ENCODE measurements around the gene NDUFAF3.

Gene NDUFAF3

DNA sequence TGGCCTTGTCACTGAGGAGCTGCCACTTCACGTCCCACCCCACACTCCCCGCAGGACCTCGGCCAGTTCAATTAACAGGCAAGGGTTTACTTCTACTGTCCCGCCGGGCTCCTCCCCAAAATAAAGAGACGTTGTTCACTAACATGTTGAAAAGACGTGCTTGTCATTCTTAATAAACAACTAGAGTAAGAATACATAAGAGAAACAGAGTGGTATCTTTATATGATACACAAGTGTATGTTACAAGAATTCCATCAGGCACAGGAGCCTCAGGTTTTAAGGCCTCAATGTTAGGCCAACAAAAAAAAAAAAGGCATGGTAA is 7.6 kb downstream of the NDUFAF3 start:
- no peaks in the 10 kb centered on the region for H3K27me3 ChIP-seq (ENCODE audit: low read depth, low read length)
- H3K36me3 ChIP-seq (ENCODE audit: control insufficient read depth in 1 of 2, insufficient read depth in 2 of 2, low read length in 2 of 2): peaks cover 50 to 56% of the 10 kb centered on the region in 2 donors
- peak overlapping the region; percentile 92 for H3K27ac ChIP-seq (ENCODE audit: low read length)
- no peaks in the 10 kb centered on the region for H3K9me3 ChIP-seq (ENCODE audit: control insufficient read depth in 1 of 2, low read length in 2 of 2)
- H3K4me1 ChIP-seq (ENCODE audit: control insufficient read depth in 1 of 2, insufficient read depth in 2 of 2, low read length in 2 of 2): peaks cover 12 to 14% of the 10 kb centered on the region in 2 donors
- H3K4me3 ChIP-seq (ENCODE audit: low read depth in 1 of 2, low read length in 2 of 2): peak overlapping the region; percentile 71 to 78

- Histone ChIP-seq H3K4me3 (ENCODE audit: low read depth in 1 of 2, low read length in 2 of 2) (no peak overlapping the region), H3K4me1 (ENCODE audit: control insufficient read depth in 1 of 2, insufficient read depth in 2 of 2, low read length in 2 of 2) (peaks cover 12 to 14% of the 10 kb centered on the region in 2 donors), H3K27me3 (ENCODE audit: low read depth, low read length) (no peaks in the 10 kb centered on the region), H3K9me3 (ENCODE audit: control insufficient read depth in 1 of 2, low read length in 2 of 2) (no peaks in the 10 kb centered on the region), H3K27ac (ENCODE audit: low read length) (no peak overlapping the region), H3K36me3 (ENCODE audit: control insufficient read depth in 1 of 2, insufficient read depth in 2 of 2, low read length in 2 of 2) (peaks cover 47 to 56% of the 10 kb centered on the region in 2 donors)
Measured at GRCh38 chr3:49030321-49030720, 8.4 kb downstream of the NDUFAF3 start.

DNA sequence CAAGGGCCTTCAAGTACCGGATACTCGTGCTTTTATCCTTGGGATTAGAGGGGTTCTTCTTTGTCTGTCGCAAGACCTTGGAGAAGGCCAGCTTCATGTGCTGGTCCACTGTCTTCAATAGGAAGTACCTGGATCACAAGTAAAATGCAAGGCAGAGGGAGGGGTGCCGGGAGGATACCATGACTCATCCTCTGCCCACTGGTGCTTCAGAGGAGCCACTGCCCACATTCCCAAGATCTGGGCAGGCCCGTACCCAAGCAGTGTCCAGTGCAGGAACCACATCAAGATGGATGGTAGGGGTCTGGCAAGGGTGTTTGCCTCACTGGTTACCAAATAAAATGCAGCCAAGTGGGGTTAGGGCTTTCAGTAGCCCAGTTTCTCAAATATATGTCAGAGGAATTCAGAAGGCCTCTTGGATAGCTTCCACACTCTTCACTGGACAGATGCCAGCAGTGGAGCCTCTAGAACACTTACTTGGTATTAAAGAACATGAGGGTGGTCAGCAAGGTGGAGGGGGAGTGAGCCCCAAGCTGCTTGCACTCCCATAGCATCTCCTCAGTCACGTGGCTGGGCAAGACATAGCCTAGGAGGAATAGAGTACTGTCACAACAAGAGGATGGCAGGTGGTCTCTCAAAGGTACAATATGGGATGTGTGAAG is 10.9 kb downstream of the NDUFAF3 start:
- Histone ChIP-seq H3K27ac (ENCODE audit: low read length) (no peak overlapping the region), H3K4me1 (ENCODE audit: control insufficient read depth in 1 of 2, insufficient read depth in 2 of 2, low read length in 2 of 2) (peaks cover 11 to 14% of the 10 kb centered on the region in 2 donors), H3K4me3 (ENCODE audit: low read depth in 1 of 2, low read length in 2 of 2) (no peak overlapping the region), H3K36me3 (ENCODE audit: control insufficient read depth in 1 of 2, insufficient read depth in 2 of 2, low read length in 2 of 2) (peaks cover 39 to 55% of the 10 kb centered on the region in 2 donors), H3K9me3 (ENCODE audit: control insufficient read depth in 1 of 2, low read length in 2 of 2) (no peaks in the 10 kb centered on the region), H3K27me3 (ENCODE audit: low read depth, low read length) (no peaks in the 10 kb centered on the region)

DNA sequence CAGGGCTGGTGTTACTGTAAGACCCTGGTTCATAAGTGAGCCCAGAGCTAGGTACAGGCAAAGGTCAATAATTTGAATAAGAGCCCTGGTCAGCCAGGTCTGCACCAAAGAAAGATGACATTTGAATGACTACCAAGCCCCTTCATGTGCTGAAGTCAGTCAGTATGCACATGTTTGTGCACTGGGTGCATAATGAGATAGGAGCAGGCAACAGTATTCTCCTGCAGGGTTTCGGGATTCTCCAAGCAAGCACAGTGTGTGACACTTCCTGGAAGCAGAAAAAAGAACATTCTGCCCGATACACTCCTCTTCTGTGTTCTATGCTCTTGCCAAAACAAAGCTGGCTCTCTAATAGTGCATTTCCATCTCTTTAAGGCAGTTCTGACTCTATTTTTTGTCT is 12.7 kb downstream of the NDUFAF3 start:
- no peak overlapping the region for H3K4me3 ChIP-seq (ENCODE audit: low read depth in 1 of 2, low read length in 2 of 2)
- H3K27ac ChIP-seq (ENCODE audit: low read length): no peak overlapping the region
- no peaks in the 10 kb centered on the region for H3K27me3 ChIP-seq (ENCODE audit: low read depth, low read length)
- H3K9me3 ChIP-seq (ENCODE audit: control insufficient read depth in 1 of 2, low read length in 2 of 2): no peaks in the 10 kb centered on the region
- peaks cover 0 to 5% of the 10 kb centered on the region in 2 donors for H3K4me1 ChIP-seq (ENCODE audit: control insufficient read depth in 1 of 2, insufficient read depth in 2 of 2, low read length in 2 of 2)
- peaks cover 39 to 55% of the 10 kb centered on the region in 2 donors for H3K36me3 ChIP-seq (ENCODE audit: control insufficient read depth in 1 of 2, insufficient read depth in 2 of 2, low read length in 2 of 2)

- H3K36me3 ChIP-seq (ENCODE audit: control insufficient read depth in 1 of 2, insufficient read depth in 2 of 2, low read length in 2 of 2): peaks cover 39 to 58% of the 10 kb centered on the region in 2 donors
- H3K9me3 ChIP-seq (ENCODE audit: control insufficient read depth in 1 of 2, low read length in 2 of 2): no peaks in the 10 kb centered on the region
- no peaks in the 10 kb centered on the region for H3K27me3 ChIP-seq (ENCODE audit: low read depth, low read length)
- no peak overlapping the region for H3K27ac ChIP-seq (ENCODE audit: low read length)
- no peak overlapping the region for H3K4me3 ChIP-seq (ENCODE audit: low read depth in 1 of 2, low read length in 2 of 2)
- H3K4me1 ChIP-seq (ENCODE audit: control insufficient read depth in 1 of 2, insufficient read depth in 2 of 2, low read length in 2 of 2): peaks cover 0 to 5% of the 10 kb centered on the region in 2 donors
Measured at GRCh38 chr3:49035281-49035680, 13.4 kb downstream of the NDUFAF3 start.

GRCh38 chr3:49053543-49053942 is 31.6 kb downstream of the NDUFAF3 start:
- Histone ChIP-seq H3K4me3 (ENCODE audit: low read depth in 1 of 2, low read length in 2 of 2) (no peak overlapping the region), H3K27ac (ENCODE audit: low read length) (no peak overlapping the region), H3K9me3 (ENCODE audit: control insufficient read depth in 1 of 2, low read length in 2 of 2) (no peaks in the 10 kb centered on the region), H3K4me1 (ENCODE audit: control insufficient read depth in 1 of 2, insufficient read depth in 2 of 2, low read length in 2 of 2) (no peaks in the 10 kb centered on the region), H3K27me3 (ENCODE audit: low read depth, low read length) (no peaks in the 10 kb centered on the region), H3K36me3 (ENCODE audit: control insufficient read depth in 1 of 2, insufficient read depth in 2 of 2, low read length in 2 of 2) (peaks cover 30 to 50% of the 10 kb centered on the region in 2 donors)

DNA sequence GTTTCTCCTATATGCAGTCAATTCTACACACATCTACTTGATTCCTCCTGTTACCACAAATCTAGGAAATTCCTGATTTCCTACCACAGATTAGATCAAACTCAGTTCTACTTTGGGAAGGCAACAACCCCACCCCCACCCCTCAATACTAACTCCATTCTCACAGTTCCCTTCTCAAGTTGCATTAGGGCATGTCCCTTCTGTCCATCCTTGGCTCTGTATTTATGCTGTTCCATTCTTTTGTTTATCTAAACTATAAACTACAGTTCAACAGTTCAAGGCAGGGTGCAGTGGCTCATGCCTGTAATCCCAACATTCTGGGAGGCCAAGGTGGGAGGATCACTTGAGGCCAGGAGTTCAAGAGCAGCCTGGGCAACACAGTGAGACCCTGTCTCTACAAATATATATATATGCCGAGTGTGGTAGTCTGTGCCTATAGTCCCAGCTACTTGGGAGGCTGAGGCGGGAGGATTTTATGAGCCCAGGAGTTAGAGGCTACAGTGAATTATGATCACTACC is 32.5 kb downstream of the NDUFAF3 start:
- Histone ChIP-seq H3K27ac (ENCODE audit: low read length) (no peak overlapping the region), H3K36me3 (ENCODE audit: control insufficient read depth in 1 of 2, insufficient read depth in 2 of 2, low read length in 2 of 2) (peaks cover 30 to 50% of the 10 kb centered on the region in 2 donors), H3K9me3 (ENCODE audit: control insufficient read depth in 1 of 2, low read length in 2 of 2) (no peaks in the 10 kb centered on the region), H3K27me3 (ENCODE audit: low read depth, low read length) (no peaks in the 10 kb centered on the region), H3K4me3 (ENCODE audit: low read depth in 1 of 2, low read length in 2 of 2) (no peak overlapping the region), H3K4me1 (ENCODE audit: control insufficient read depth in 1 of 2, insufficient read depth in 2 of 2, low read length in 2 of 2) (no peaks in the 10 kb centered on the region)

GRCh38 chr3:49057268-49057667 is 35.3 kb downstream of the NDUFAF3 start:
- Histone ChIP-seq H3K27ac (ENCODE audit: low read length) (no peak overlapping the region), H3K4me1 (ENCODE audit: control insufficient read depth in 1 of 2, insufficient read depth in 2 of 2, low read length in 2 of 2) (no peaks in the 10 kb centered on the region), H3K4me3 (ENCODE audit: low read depth in 1 of 2, low read length in 2 of 2) (no peak overlapping the region), H3K36me3 (ENCODE audit: control insufficient read depth in 1 of 2, insufficient read depth in 2 of 2, low read length in 2 of 2) (peaks cover 24 to 42% of the 10 kb centered on the region in 2 donors), H3K9me3 (ENCODE audit: control insufficient read depth in 1 of 2, low read length in 2 of 2) (no peaks in the 10 kb centered on the region), H3K27me3 (ENCODE audit: low read depth, low read length) (no peaks in the 10 kb centered on the region)

GRCh38 chr3:49058011-49058410 is 36.1 kb downstream of the NDUFAF3 start:
- Histone ChIP-seq H3K27ac (ENCODE audit: low read length) (no peak overlapping the region), H3K36me3 (ENCODE audit: control insufficient read depth in 1 of 2, insufficient read depth in 2 of 2, low read length in 2 of 2) (peaks cover 23 to 41% of the 10 kb centered on the region in 2 donors), H3K9me3 (ENCODE audit: control insufficient read depth in 1 of 2, low read length in 2 of 2) (no peaks in the 10 kb centered on the region), H3K4me1 (ENCODE audit: control insufficient read depth in 1 of 2, insufficient read depth in 2 of 2, low read length in 2 of 2) (no peaks in the 10 kb centered on the region), H3K4me3 (ENCODE audit: low read depth in 1 of 2, low read length in 2 of 2) (no peak overlapping the region), H3K27me3 (ENCODE audit: low read depth, low read length) (no peaks in the 10 kb centered on the region)

Measured in muscle layer of duodenum (tissue), 2 donors.